Activated CD8-positive, alpha-beta memory T cell treated with anti-CD3 and anti-CD28 coated beads for 48 hours (primary cell): ENCODE results near the gene RBL2.
A peak's percentile ranks its signal among the peaks of the same experiment; 100 is the strongest.
"Not testable (repeated sequence)": the region's sequence is repeated elsewhere in the genome, so short reads cannot be mapped to it uniquely, and the experiment has no call there.

Experiments used
- DNase-seq, 3 experiments: peaks; one replicate each; pipeline ENCODE4 v3.0.0-alpha.2; 2020; ENCODE audit warnings: low read depth in 2 of 3, low spot score in 2 of 3

The RBL2 gene

DNA sequence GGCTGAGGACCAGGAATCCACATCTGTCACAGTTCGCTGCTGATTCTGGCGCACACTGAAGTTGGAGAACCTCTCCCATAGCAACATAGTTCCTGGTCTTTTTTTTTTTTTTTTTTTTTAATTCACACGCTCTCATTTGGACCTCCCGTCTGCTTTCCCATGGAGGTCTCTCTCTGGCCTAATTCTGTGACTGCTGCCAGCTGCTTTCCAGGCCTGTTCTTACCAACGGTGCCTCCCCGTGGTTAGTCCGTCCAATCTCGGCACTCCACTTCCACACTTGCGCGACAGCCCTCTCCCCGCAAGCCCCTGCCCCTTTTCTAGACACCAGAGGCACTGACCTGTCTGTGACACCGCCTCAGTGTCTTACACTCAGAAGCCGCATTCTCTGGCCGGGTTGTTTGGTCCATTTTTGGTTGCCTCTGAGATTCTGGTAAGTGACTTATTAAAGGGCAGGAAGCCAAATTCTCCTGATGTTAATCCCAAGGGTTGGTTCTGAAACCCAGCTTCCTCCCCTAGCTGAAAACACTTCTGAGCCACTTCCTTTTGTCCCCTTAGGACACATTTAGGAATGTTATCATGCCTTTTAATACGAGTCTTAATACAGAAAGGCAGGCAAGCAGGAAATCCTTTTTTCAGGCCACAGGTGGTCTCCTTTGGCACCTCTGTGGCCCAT lies 69.9 kb downstream of the RBL2 start:
- no peak for DNase-seq

DNA sequence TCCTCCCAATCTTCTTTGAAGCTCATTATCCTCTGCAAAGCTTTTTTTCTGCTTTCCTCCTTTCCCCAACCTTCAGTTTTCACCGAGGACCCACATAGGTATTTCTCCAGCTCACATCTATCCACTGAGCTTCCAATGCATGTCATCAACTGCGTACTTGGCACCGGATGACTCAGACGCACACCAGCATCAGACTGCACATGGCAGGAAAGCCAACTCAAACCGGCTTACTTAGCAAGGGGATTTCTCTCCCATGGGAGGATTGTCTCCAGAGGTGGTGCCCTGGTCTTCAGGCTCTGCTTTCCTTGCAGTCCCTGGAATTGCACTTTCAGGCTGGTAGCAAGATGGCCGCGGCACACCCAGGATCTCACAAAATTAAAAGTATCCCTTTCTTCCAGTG lies 70.4 kb downstream of the RBL2 start:
- DNase-seq = no peak

DNA sequence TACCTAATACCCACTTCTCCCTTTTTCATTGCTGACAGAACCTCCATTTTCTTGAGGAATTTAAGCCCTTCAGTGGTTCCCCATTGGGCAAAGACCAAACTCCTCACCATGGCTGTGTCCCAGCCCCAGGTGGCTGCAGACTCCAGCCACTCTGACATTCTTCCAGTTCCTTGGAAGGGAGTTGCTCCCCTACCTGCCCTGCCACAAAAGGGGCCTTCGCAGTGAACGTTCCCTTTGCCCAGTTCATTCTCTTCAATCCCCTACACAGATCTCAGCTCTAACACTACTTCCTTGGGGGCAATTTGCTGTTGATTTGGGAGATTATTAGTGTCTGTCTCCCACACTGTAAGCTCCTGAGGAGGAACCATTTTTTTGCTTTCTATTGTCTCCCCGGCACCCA lies 72.0 kb downstream of the RBL2 start:
- no peak for DNase-seq

DNA sequence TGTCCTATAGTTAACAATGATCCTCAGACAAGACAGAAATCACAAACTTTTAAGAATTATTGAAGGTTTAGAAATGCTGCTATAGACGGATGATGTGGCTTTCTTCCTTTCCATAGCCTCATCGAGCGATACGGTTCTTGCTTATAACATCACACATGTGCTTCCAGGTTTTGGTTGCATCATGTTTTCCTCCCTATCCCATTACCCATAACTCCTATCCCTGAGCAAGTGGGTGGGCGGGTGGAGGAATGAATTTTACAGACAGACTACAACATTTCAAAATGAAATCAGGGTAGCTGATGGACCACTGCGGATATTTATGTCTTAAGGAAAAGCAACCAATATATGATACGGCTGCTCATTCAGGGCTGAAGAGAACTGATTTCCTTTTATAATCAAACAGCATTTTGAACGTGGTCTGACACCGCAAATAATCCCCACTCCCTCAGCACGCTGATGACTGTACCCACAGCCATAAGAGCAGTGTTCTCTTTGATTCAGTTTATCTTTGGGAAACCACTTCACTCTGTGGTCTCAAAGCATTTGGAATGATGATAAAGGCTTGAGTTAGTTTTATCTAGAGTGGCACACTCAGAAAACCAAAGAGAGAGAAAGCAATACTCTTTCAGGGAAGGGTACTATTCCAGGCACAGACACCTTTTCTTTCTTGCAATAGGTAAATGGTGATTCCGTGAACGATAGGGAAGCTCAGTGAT lies 73.4 kb downstream of the RBL2 start:
- DNase-seq = no peak

DNA sequence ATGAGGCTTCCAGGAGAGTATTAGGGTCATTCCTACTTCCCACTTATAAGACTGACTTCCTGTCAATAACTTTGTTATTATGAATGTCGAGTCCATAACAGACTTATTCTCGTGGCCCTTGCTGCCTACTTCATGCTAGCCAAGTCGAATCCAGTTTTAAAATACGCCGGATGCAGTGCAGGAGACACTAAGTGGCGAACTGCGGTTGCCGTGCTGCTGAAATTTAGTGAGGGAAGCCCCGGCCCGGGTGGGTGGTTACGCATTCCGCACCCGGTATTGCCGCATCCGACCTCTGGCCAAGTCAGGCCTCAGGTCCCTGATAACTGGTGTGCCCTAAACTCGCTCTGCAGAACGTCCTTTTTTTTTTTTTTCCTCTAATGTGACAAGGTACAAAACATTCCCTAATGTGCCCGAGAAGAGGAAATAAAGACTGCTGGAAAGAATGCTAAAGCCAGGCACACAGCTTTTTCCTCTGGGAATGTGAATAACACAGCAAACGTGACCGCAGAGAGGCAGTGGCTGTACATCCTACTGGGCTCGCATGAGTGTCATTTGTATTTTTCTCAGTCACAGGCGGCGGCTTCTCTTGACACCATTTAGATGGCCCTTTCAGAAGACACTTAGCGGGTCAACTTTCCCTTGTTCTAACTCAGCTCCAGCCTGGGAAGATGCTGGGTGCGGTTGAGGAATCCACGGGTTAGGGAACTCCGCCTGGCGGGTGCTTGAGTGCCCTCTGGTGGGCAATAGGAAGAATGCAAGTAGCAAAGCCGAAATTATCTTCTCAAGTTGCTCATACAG lies 75.8 kb downstream of the RBL2 start:
- no peak for DNase-seq

DNA sequence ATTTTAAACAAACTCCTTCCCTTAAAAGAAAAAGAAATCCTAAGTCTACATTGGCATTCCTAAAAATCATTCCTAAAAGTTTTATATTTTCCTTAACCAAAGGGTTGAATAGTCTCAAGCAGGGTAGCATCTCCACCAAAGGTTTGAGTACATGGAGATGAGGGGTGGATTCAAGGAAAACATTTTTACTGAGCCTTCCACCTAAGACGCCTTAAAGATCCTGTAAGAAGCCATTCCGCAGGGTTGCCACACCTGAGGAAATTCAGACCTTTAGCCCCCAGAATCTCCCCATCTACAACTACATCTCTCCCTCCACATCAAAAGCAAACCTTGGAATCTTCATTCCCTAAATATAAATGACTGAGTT lies 76.4 kb downstream of the RBL2 start:
- DNase-seq = no peak

DNA sequence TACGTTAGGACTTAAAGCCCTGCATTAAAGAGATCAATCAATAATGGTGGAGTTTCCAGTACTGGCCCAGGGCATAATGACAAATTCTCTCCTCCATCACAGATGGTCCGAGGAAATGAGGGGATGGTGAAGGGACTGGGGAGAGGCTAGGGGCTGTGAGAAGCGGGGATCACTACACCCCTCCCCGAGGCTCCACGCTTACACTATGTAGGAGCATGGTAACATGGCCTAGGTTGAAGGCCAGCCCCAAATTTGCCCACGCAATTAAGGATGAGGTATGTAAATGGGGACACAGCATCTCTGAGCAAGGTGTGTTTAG lies 76.8 kb downstream of the RBL2 start:
- no peak for DNase-seq

DNA sequence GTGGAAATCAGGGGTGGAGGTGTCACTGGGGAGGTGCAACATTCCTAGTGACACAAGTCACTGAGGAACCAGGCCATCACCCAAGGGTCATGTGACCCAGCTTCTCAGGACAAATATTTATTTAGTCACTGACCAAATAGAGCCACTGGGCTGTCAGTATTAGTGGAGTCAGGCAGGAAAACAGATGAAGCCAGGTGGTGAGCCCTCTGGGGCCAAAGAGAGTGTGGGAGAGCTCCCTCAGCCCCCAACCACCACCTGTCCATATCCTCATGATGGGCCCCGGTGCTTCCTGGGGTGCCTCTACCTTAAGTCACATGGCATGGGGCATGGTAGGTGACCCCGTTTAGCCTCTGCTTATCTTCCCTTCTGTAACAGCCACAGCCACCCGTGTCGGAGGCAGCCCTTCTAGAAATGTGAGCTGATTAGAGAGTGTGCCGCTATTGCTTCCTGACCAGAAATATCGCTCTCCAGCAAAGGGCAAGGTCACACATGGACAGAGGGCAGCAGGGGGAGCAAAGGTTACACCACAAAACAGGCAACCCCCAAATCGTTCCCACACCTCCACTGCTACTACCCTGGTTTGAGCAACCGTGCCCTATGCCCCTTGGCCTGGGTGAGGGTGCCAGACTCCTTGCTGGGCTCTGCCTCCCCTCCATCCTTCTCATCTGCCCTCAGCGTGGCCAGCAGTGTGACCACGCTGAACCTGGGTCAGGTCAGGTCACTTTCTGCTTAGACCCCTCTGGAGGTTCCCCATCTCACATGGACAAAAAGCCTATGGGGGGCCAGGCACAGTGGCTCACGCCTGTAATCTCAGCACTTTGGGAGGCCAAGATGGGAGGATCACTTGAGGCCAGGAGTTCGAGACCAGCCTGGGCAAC lies 77.4 kb downstream of the RBL2 start:
- DNase-seq = no peak

DNA sequence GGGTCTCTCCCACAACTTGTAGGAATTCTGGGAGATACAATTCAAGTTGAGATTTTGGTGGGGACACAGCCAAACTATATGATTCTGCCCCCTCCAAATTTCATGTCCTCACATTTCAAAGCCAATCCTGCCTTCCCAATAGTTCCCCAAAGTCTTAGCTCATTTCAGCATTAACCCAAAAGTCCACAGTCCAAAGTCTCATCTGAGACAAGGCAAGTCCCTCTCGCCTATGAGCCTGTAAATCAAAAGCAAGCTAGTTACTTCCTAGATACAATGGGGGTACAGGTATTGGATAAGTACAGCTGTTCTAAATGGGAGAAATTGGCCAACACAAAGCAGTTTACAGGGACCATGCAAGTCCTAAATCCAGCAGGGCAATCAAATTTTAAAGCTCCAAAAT lies 78.5 kb downstream of the RBL2 start:
- DNase-seq = not testable (repeated sequence)

DNA sequence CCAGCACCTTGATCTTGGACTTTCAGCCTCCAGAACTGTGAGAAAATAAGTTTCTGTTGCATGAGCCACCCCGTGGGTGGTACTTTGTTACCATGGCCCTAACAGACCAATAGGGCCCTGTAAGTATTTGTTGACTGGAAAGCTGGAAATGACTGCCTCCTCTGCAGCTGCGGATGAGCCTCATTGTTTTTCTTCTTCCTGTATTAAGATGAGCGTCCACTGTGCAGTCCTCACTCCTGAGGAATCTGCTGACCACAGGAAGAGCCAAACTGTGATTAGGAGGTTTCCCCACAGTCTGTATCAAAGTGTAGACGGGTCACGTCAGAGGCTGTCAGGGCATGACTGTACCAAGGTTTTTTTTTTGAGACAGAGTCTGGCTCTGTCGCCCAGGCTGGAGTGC lies 81.0 kb downstream of the RBL2 start:
- DNase-seq = no peak

DNA sequence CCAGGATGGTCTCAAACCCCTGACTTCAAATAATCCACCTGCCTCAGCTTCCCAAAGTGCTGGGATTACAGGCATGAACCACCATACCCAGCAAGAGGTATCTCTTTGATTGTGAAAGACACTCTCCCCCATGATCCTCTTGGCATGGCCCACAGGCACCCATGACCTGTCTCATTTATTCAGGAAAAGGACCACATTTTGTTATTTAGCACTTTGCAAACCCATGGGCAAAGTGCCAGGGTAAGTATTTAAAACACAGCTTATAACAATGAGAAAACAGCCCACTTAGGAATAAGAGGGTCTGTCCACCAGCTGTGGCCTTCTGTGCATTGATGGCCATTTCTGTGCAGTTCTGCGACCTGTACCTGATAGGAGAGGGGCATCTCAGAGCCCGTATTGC lies 81.5 kb downstream of the RBL2 start:
- no peak for DNase-seq

DNA sequence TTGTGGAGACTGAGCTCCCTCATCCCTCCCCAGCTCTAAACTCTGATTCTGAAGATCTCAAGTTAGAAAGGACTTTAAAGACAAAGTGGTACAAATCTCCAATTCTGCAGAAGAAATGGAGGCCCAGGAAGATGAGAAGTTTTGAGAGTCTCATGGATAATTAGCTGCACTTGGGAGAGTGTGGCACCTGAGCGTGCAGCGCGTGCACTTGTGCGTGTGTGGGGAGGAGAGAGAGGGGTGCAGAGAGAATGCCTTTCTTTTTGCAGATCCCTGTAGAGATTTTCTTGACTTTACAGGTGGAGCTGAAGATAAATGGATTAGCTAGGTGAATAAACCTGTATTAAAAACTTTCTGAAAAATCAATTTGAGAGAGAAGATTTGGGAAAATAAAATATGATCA lies 83.6 kb downstream of the RBL2 start:
- DNase-seq = no peak

DNA sequence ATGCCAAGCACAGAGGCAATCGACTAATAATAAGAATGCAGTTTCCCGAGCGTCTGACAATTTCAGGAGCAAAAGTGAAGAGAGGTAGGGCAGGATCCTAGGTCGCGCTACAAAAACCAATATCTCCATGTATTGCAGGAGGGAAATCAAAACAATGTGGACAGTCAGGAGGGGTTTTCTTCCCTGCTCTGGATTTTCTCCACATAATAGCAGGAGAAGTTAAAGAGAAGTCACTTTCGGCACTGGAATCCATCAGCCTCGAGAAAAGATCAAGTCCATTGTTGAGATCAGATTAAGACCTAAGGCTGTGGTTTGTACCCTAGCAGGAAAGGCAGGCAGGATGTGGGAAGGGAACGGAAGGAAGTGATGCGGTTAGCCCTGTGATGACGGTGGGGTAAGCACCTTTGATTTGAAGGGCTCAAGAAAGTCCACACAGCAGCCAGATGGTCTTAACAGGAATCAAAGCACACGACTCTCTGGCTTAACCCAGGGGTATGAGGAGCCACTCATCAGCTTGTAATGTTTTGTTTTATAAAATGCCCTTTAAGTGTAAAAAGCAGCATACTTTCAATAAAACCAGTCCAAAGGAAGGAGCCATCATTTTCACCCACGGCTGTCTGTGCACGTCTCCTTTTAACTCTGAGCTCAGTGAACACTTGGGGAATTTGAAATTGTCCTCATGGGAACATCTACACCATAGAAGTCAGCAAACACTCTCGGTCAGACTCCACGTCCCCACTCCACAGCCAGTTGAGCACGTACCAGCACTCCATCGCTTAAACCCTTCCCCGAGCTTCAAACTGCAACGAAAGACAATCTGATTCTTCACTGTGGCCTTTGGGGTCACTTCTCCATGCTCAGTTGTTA lies 84.5 kb downstream of the RBL2 start:
- DNase-seq = peak in 2 of 3 experiments; percentile 44 to 58

DNA sequence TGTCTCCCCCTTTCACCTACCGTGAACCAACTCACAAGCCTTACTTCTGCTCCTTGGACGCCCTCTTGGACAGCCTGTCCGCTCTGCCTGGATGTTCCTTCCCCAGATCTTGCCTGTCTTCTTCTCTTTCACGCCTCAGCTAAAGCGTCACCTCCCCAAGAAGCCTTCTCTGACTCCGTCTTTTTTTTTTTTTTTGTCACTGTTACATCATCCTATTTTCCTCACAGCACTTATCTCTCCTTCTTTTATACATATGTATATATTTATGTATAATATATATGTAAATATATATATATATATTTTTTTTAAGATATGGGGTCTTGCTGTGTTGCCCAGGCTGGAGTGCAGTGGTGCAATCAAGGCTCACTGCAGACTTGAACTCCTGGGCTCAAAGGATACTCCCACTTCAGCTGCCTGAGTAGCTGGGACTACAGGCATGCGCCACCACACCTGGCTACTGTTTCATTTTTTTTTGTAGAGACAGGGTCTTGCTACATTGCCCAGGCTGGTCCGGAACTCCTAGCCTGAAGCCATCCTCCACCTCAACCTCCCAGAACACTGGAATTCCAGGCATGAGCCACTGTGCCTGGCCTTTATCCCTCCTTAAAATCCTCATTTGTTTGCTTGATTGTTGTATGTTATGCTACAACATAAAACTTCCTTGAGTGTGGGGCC lies 85.3 kb downstream of the RBL2 start:
- no peak for DNase-seq

DNA sequence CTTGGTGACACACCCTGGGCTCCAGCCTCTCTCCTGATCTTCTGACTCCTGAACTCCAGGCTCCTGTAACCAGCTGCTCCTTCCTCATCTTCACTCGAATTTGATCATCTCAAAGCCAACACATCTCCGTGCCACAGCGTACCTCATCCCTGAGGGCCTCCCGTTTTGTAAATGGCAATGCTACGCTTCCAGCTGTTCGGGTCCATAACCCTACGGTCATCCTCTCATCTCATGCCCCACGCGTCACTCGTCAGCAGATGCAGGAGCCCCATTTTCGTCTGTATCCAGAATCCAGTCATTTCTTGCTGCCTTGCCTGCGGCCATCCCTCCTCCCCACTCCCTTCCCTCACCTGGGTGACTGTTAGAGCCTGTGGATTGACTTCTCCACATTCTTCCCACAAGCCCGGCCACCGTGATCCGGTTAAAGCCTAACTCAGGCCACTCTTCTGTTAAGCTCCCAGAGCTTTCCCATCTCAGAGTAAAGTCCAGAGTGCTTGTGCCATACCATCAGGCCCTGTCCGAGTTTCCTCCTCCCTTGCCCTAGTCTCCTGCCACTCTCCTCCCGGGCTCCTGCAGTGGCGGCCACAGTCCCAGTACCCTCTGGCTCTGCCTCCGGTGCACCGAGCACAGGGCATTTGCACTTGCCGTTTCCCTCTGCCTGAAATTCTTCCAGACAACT lies 89.0 kb downstream of the RBL2 start:
- no peak for DNase-seq

DNA sequence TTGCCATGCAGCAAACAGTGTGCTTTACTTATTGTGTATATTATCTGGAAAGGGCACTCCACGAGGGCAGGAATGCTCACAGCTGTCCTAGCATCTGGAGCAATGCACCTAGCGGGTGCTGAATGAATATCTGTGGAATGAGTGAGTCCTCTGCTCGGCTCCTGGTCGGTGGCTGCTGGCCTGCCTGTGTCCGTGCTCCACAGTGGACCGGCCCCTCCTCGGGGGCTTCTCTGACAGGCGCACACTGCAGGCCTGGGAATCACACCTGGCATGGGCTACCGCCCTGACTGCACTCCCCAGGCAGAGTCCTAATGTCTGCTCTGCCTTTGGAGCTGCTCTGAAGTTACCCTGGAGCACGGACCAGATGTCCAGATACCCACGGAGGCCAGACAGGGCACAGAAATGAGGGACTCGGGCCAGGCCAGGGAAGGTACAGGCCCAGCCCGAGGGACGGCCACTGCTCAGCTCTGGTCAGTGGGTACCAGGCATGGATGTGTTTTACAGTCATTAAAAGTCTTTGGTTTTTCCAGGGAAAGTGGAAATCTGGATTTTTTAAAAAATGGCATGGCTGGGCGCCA lies 89.8 kb downstream of the RBL2 start:
- DNase-seq = no peak

DNA sequence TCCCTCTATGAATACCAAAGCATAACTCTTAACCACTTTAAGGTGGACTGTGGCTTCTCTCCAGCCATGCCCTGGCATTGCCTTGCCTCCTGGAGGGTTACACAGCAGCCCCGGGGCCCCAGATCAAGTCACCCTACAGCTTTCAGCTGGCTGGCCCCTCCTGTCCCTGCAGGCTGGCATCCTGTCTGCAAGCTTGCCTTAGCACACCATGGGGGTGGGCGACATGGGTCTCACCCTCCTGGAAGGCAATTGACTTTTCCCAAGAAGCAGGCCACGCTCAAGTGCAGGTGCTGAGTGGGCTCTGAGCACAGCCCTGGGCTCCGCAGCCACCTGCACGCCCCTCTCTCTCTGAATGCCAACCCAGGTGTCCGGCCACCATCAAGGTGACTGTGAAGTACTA lies 94.5 kb downstream of the RBL2 start:
- no peak for DNase-seq

DNA sequence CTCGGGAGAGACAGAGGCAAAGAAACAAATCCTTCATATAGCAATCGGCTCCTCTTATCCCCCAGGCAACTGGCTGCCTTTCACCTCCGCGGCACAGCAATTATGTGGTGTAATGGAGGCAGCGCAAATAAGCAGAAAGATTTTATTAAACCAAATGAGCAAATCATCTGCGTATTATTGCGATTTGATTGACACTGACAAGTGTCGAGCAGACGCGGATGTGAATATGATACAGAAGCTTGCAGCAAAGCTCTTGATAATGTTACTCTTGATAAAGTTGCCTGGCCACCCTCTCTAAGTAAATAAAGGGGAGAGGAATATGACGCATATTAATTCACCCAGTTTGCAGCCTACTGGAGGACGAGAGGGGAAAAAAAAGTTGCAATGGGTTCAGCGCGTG lies 95.2 kb downstream of the RBL2 start:
- no peak for DNase-seq

DNA sequence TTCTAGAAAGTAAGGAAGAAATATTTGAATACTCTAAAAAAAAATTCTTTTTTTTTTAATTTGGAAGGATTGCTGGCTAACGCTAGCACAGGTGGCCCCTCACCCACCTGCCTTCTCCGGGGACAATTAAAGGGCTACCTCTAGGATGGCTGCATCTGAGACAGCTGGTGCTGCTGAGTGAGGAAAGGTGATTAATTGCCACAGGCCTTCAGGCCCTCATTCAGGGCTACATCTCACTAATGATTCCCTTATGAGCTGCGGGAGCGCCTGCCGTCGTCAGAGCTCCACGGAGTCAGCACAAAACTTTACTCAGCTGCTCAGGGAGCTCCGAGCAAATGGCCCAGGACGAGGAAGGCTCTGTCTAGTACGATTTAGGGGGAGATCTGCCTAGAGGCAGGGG lies 95.8 kb downstream of the RBL2 start:
- no peak for DNase-seq
